Middle frontal gyrus (tissue), 1 donor: ENCODE measurements around the gene PDE6B.
"Not testable (repeated sequence)": the region's sequence is repeated elsewhere in the genome, so short reads cannot be mapped to it uniquely, and the experiment has no call there.

Source experiments
- DNase-seq: peaks from one replicate; pipeline ENCODE4 v3.0.0-alpha.2; 2015; ENCODE audit warnings: low spot score; ENCODE audit errors: extremely low spot score

PDE6B gene

GRCh38 chr4:683247-683897, 58.0 kb downstream of the PDE6B start:
- no peak for DNase-seq

- peak; percentile 56 for DNase-seq
These were observed 58.7 kb downstream of the PDE6B start for GRCh38 chr4:683982-684622.

GRCh38 chr4:684623-685327, 59.4 kb downstream of the PDE6B start:
- DNase-seq = no peak

GRCh38 chr4:685679-686412, 60.5 kb downstream of the PDE6B start:
- no peak for DNase-seq

GRCh38 chr4:686413-687040, 61.2 kb downstream of the PDE6B start:
- DNase-seq = no peak

- DNase-seq = no peak
These were observed 61.9 kb downstream of the PDE6B start for GRCh38 chr4:687048-687970.

- DNase-seq = no peak
These were observed 62.8 kb downstream of the PDE6B start for GRCh38 chr4:687971-688853.

GRCh38 chr4:688854-689681, 63.7 kb downstream of the PDE6B start, which contains the start of gene SLC49A3:
TSS of gene SLC49A3 (minus strand) at chr4:689151. CDS start at chr4:689127, 24 bp downstream.
- no peak for DNase-seq

- DNase-seq = no peak
These were observed 64.3 kb downstream of the PDE6B start for GRCh38 chr4:689723-690122.

GRCh38 chr4:692771-693554, 67.6 kb downstream of the PDE6B start:
- no peak for DNase-seq

GRCh38 chr4:694341-694940, 69.1 kb downstream of the PDE6B start:
- not testable (repeated sequence) for DNase-seq

GRCh38 chr4:699816-700580, 74.6 kb downstream of the PDE6B start:
- DNase-seq = no peak

- DNase-seq = no peak
These were observed 75.4 kb downstream of the PDE6B start for GRCh38 chr4:700587-701264.

- DNase-seq = no peak
These were observed 77.3 kb downstream of the PDE6B start for GRCh38 chr4:702618-703048.

GRCh38 chr4:703336-704197, 78.2 kb downstream of the PDE6B start:
- no peak for DNase-seq
